OCI-LY7 (cell line): ENCODE results near the gene RHBDL1. TPM values are rescaled to one million over a fixed set of nuclear protein-coding genes. Genes with fewer than 3 reads are reported as not detected.
A peak's percentile ranks its signal among the peaks of the same experiment; 100 is the strongest.

Source experiments
- BruUV-seq: library from RNA; stranded (reverse); fragments of 400-500 nt; replicated peaks from 2 replicates; lab custom pipeline; 2021; lab: Mats Ljungman, UMichigan
- CTCF ChIA-PET: fragments of 300-600 bp; sonication (Branson Sonifier 250); formaldehyde crosslinking; loops from one replicate; lab custom pipeline; 2022; ENCODE audit warnings: antibody characterized with exemption; ENCODE audit not compliant: unreplicated experiment; lab: Charles Lee
- POLR2A ChIA-PET: fragments of 300-600 bp; sonication (Branson Sonifier 250); formaldehyde crosslinking; loops from one replicate; lab custom pipeline; 2022; ENCODE audit warnings: antibody characterized with exemption; lab: Charles Lee
- DNase-seq: peaks from one replicate; pipeline ENCODE4 v3.0.0-alpha.2; 2015; ENCODE audit warnings: low spot score
- H2AFZ ChIP-seq: fragments of 200-600 bp; sonication (generic), shearing (Covaris generic); 2 replicates; pipeline ENCODE4 v1.6.1; 2014; ENCODE audit warnings: mild to moderate bottlenecking, antibody characterized with exemption, low read length, moderate library complexity
- H3K27ac ChIP-seq: fragments of 200-600 bp; sonication (generic); 2 replicates; pipeline ENCODE4 v1.5.1; 2014; ENCODE audit warnings: mixed run types, low read depth, mild to moderate bottlenecking, moderate library complexity, low read length, inconsistent platforms; ENCODE audit not compliant: poor library complexity, severe bottlenecking
- H3K36me3 ChIP-seq: fragments of 200-600 bp; sonication (generic); 2 replicates; pipeline ENCODE4 v1.6.1; 2014; ENCODE audit warnings: mild to moderate bottlenecking, antibody characterized with exemption, low read length, moderate library complexity, mixed read lengths; ENCODE audit not compliant: insufficient read depth
- H3K4me1 ChIP-seq: fragments of 200-600 bp; sonication (generic); 2 replicates; pipeline ENCODE4 v1.5.1; 2014; ENCODE audit warnings: mild to moderate bottlenecking, low read length; ENCODE audit not compliant: insufficient read depth, poor library complexity, severe bottlenecking
- H3K4me2 ChIP-seq: fragments of 200-600 bp; sonication (generic); 2 replicates; pipeline ENCODE4 v1.6.1; 2014; ENCODE audit warnings: mild to moderate bottlenecking, low read length
- H3K4me3 ChIP-seq: fragments of 200-600 bp; sonication (generic); 2 replicates; pipeline ENCODE4 v1.5.1; 2014; ENCODE audit warnings: mild to moderate bottlenecking, low read depth, low read length; ENCODE audit not compliant: poor library complexity, severe bottlenecking
- H3K79me2 ChIP-seq: fragments of 200-600 bp; sonication (generic); 2 replicates; pipeline ENCODE4 v1.6.1; 2016; ENCODE audit warnings: low read depth, mild to moderate bottlenecking, low read length, moderate library complexity, mixed read lengths; ENCODE audit not compliant: insufficient read depth
- H3K9me2 ChIP-seq: fragments of 200-600 bp; sonication (generic); 2 replicates; pipeline ENCODE4 v1.6.1; 2016; ENCODE audit warnings: mild to moderate bottlenecking, low read length, mixed read lengths; ENCODE audit not compliant: insufficient read depth
- H3K9me3 ChIP-seq: fragments of 200-600 bp; sonication (generic); 2 replicates; pipeline ENCODE4 v1.6.1; 2014; ENCODE audit warnings: mild to moderate bottlenecking, mixed run types, low read length, mixed read lengths
- H4K20me1 ChIP-seq: fragments of 200-600 bp; sonication (generic); 2 replicates; pipeline ENCODE4 v1.6.1; 2014; ENCODE audit warnings: mild to moderate bottlenecking, antibody characterized with exemption, low read length, moderate library complexity, mixed read lengths; ENCODE audit not compliant: insufficient read depth
- CTCF ChIP-seq: fragments of 200-600 bp; sonication (generic); conservative IDR thresholded peaks from 2 replicates; pipeline ENCODE4 v1.5.1; 2014; ENCODE audit warnings: mild to moderate bottlenecking, antibody characterized with exemption, low read length, moderate library complexity, mixed read lengths
- EZH2phosphoT487 ChIP-seq: fragments of 200-600 bp; sonication (generic); IDR thresholded peaks from 2 replicates; pipeline ENCODE4 v1.6.1; 2018; ENCODE audit warnings: low read depth, borderline replicate concordance, mild to moderate bottlenecking, mixed run types, antibody characterized with exemption, low read length, moderate library complexity, mixed read lengths
- intact Hi-C: fragments of 100-400 bp; cut with micrococcal nuclease; formaldehyde crosslinking; loops from one replicate; pipeline ENCODE4 v1.10.0; 2022; ENCODE audit not compliant: unreplicated experiment
- total RNA-seq, 2 experiments: library from RNA; depleted of rRNA in 1 of 2; stranded (reverse); fragments of >200 nt in 1 of 2; shearing (Covaris generic) in 1 of 2; gene quantifications; 2 replicates each; pipeline ENCODE4 v1.2.3, GENCODE V29; 2014 to 2022

The RHBDL1 gene
- total RNA-seq, 2 experiments from 2014 or later, result 4.2 TPM

DNA sequence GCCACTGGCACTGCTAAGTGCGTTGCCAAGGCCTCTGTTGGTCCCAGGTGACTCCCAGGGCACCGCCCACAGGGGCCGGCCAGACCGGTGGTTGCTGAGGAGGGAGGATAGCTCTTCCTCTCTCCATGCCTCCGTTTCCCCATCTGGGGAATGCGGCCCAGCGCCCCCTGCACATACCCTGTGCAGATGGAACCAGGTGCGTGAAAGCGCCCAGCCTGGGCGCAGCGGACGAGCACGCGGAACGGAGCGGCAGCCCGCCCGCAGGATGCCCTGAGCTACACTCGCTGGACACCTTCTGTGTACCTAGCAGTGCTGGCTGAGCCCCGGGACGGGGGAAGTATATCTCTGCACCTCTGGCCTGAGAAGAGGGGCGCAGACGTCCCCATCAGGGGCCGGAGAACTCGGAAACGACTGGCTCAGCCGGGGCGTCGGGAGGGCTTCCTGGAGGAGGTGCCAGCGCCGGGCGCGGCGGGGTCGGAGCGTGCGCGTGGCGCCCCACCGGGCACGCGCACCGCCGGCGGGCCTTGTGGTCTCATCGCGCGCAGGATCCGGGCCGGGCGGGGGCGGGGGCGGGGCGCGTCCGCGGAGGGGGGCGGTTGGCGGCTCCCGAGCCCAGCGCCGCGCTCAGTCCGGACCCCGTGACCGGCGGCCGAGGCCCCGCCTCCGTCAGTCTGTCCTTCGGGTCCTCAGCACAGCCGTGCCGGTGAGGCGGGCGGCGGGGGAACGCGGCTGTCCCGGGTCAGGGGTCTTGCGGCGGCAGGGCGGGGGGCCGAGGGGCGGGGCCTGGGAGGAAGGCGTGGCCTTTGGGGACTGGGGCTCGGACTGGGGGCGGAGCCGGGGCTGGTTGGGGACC is 51.2 kb downstream of the RHBDL1 start, which contains the start of the genes CCDC78 and HAGHL:
CCDC78 (minus strand) TSS at position 6 of the 853 bp plus-strand sequence. CDS start 76 bp downstream, outside the sequence.
HAGHL (plus strand) TSS at position 669 of the 853 bp plus-strand sequence. CDS start 404 bp downstream, outside the sequence.
- intact Hi-C loops, result no loop called here
- ChIA-PET CTCF (no interaction called here), POLR2A (interaction anchor here (1.7 kb wide), 1 partner anchor 10 kb away, joined by 6 read pairs; no protein-coding TSS in a partner anchor)
- H3K27ac ChIP-seq, result peak within 1 kb of the TSS; percentile 71
- peak within 1 kb of the TSS; percentile 39; the same call in 1 of the 2 replicates for H2AFZ ChIP-seq
- TF ChIP-seq CTCF, result no peak
- no peak for TF ChIP-seq EZH2phosphoT487
- H3K4me1 ChIP-seq, result peaks cover 45% of the 10 kb centered on the region
- H3K9me2 ChIP-seq, result no peaks in the 10 kb centered on the region
- no peaks in the 10 kb centered on the region for H4K20me1 ChIP-seq
- BruUV-seq, result no TSS peak
- peak within 1 kb of the TSS; percentile 86 for H3K4me3 ChIP-seq
- peak; percentile 78 for DNase-seq
- peaks cover 33% of the 10 kb centered on the region; the same call in 1 of the 2 replicates for H3K36me3 ChIP-seq
- H3K79me2 ChIP-seq, result no peaks in the 10 kb centered on the region
- H3K4me2 ChIP-seq, result peak within 1 kb of the TSS; percentile 100
- no peaks in the 10 kb centered on the region for H3K9me3 ChIP-seq

GRCh38 chr16:727291-727977 is 52.0 kb downstream of the RHBDL1 start:
- Histone ChIP-seq H3K9me3 (no peaks in the 10 kb centered on the region), H3K27ac (peak overlapping the region; percentile 71), H3K9me2 (no peaks in the 10 kb centered on the region), H3K4me1 (peaks cover 38% of the 10 kb centered on the region), H3K4me3 (peak overlapping the region; percentile 86), H3K79me2 (no peaks in the 10 kb centered on the region), H3K36me3 (peaks cover 40% of the 10 kb centered on the region; the same call in 1 of the 2 replicates), H4K20me1 (no peaks in the 10 kb centered on the region), H3K4me2 (peak overlapping the region; percentile 100), H2AFZ (peak overlapping the region; percentile 39; the same call in 1 of the 2 replicates)
- TF ChIP-seq CTCF (no peak), EZH2phosphoT487 (no peak)
- BruUV-seq, result TSS peak; percentile 62
- POLR2A ChIA-PET, result interaction anchor here (0.9 to 1.2 kb wide), 2 partner anchors 10 to 13 kb away, joined by 5 to 8 read pairs; partner anchors contain the start of gene METRN
- intact Hi-C loops, result no loop called here
- CTCF ChIA-PET, result interaction anchor here (0.6 kb wide), 1 partner anchor 15 kb away, joined by 3 read pairs; no protein-coding TSS in a partner anchor
- DNase-seq, result no peak

Other genes with a start within 250 kb of the RHBDL1 start
- 23.1 and 32.9 TPM in 2 replicates for gene CAPN15, start 148.0 kb upstream of the RHBDL1 start, total RNA-seq (2014; rRNA removed; shearing (Covaris generic))
- 43.9 and 54.0 TPM in 2 replicates for gene CAPN15, start 148.0 kb upstream of the RHBDL1 start, total RNA-seq (2022)
- gene PRR35, start 115.3 kb upstream of the RHBDL1 start, total RNA-seq (2014; rRNA removed; shearing (Covaris generic)), result not detected in 2 replicates
- gene PRR35, start 115.3 kb upstream of the RHBDL1 start, total RNA-seq (2022), result not detected in 2 replicates
- gene NHLRC4, start 108.7 kb upstream of the RHBDL1 start, total RNA-seq (2014; rRNA removed; shearing (Covaris generic)), result 3.7 and 4.2 TPM in 2 replicates
- 2.5 and 2.6 TPM in 2 replicates for gene NHLRC4, start 108.7 kb upstream of the RHBDL1 start, total RNA-seq (2022)
- gene PIGQ, start 105.7 kb upstream of the RHBDL1 start, total RNA-seq (2014; rRNA removed; shearing (Covaris generic)), result 32.3 and 39.0 TPM in 2 replicates
- 51.4 and 54.2 TPM in 2 replicates for gene PIGQ, start 105.7 kb upstream of the RHBDL1 start, total RNA-seq (2022)
- gene RAB40C, start 85.6 kb upstream of the RHBDL1 start, total RNA-seq (2014; rRNA removed; shearing (Covaris generic)), result 18.2 and 20.9 TPM in 2 replicates
- 18.3 and 19.3 TPM in 2 replicates for gene RAB40C, start 85.6 kb upstream of the RHBDL1 start, total RNA-seq (2022)
- 0.46 and 0.47 TPM in 2 replicates for gene WFIKKN1, start 44.7 kb upstream of the RHBDL1 start, total RNA-seq (2014; rRNA removed; shearing (Covaris generic))
- gene WFIKKN1, start 44.7 kb upstream of the RHBDL1 start, total RNA-seq (2022), result 0.81 and 1.2 TPM in 2 replicates
- gene METTL26, start 39.4 kb upstream of the RHBDL1 start, total RNA-seq (2014; rRNA removed; shearing (Covaris generic)), result 135 and 152 TPM in 2 replicates
- gene METTL26, start 39.4 kb upstream of the RHBDL1 start, total RNA-seq (2022), result 83.9 and 99.0 TPM in 2 replicates
- gene MCRIP2, start 33.8 kb upstream of the RHBDL1 start, total RNA-seq (2014; rRNA removed; shearing (Covaris generic)), result 62.8 and 63.2 TPM in 2 replicates
- gene MCRIP2, start 33.8 kb upstream of the RHBDL1 start, total RNA-seq (2022), result 47.8 and 64.1 TPM in 2 replicates
- 77.6 and 110 TPM in 2 replicates for gene WDR90, start 26.3 kb upstream of the RHBDL1 start, total RNA-seq (2014; rRNA removed; shearing (Covaris generic))
- 143 and 153 TPM in 2 replicates for gene WDR90, start 26.3 kb upstream of the RHBDL1 start, total RNA-seq (2022)
- 129 and 136 TPM in 2 replicates for gene RHOT2, start 7.5 kb upstream of the RHBDL1 start, total RNA-seq (2014; rRNA removed; shearing (Covaris generic))
- gene RHOT2, start 7.5 kb upstream of the RHBDL1 start, total RNA-seq (2022), result 129 and 133 TPM in 2 replicates
- gene STUB1, start 4.7 kb downstream of the RHBDL1 start, total RNA-seq (2014; rRNA removed; shearing (Covaris generic)), result 85.5 and 111 TPM in 2 replicates
- 72.4 and 78.6 TPM in 2 replicates for gene STUB1, start 4.7 kb downstream of the RHBDL1 start, total RNA-seq (2022)
- gene JMJD8, start 8.7 kb downstream of the RHBDL1 start, total RNA-seq (2014; rRNA removed; shearing (Covaris generic)), result 70.6 and 82.3 TPM in 2 replicates
- gene JMJD8, start 8.7 kb downstream of the RHBDL1 start, total RNA-seq (2022), result 46.8 and 48.7 TPM in 2 replicates
- gene WDR24, start 14.7 kb downstream of the RHBDL1 start, total RNA-seq (2014; rRNA removed; shearing (Covaris generic)), result 10.3 and 11.6 TPM in 2 replicates
- 24.0 and 28.9 TPM in 2 replicates for gene WDR24, start 14.7 kb downstream of the RHBDL1 start, total RNA-seq (2022)
- gene FBXL16, start 30.1 kb downstream of the RHBDL1 start, total RNA-seq (2014; rRNA removed; shearing (Covaris generic)), result 0.16 and 0.28 TPM in 2 replicates
- 0.42 and 0.52 TPM in 2 replicates for gene FBXL16, start 30.1 kb downstream of the RHBDL1 start, total RNA-seq (2022)
- 9.5 and 15.9 TPM in 2 replicates for gene METRN, start 39.4 kb downstream of the RHBDL1 start, total RNA-seq (2014; rRNA removed; shearing (Covaris generic))
- 12.2 and 14.4 TPM in 2 replicates for gene METRN, start 39.4 kb downstream of the RHBDL1 start, total RNA-seq (2022)
- gene ANTKMT, start 45.5 kb downstream of the RHBDL1 start, total RNA-seq (2014; rRNA removed; shearing (Covaris generic)), result 44.8 and 51.3 TPM in 2 replicates
- gene ANTKMT, start 45.5 kb downstream of the RHBDL1 start, total RNA-seq (2022), result 45.5 and 46.5 TPM in 2 replicates
- 25.8 and 35.9 TPM in 2 replicates for gene CCDC78, start 50.8 kb downstream of the RHBDL1 start, total RNA-seq (2014; rRNA removed; shearing (Covaris generic))
- gene CCDC78, start 50.8 kb downstream of the RHBDL1 start, total RNA-seq (2022), result 52.6 and 57.9 TPM in 2 replicates
- 28.1 and 30.8 TPM in 2 replicates for gene HAGHL, start 51.4 kb downstream of the RHBDL1 start, total RNA-seq (2014; rRNA removed; shearing (Covaris generic))
- 56.3 and 57.9 TPM in 2 replicates for gene HAGHL, start 51.4 kb downstream of the RHBDL1 start, total RNA-seq (2022)
- gene CIAO3, start 65.3 kb downstream of the RHBDL1 start, total RNA-seq (2014; rRNA removed; shearing (Covaris generic)), result 142 and 169 TPM in 2 replicates
- 156 and 173 TPM in 2 replicates for gene CIAO3, start 65.3 kb downstream of the RHBDL1 start, total RNA-seq (2022)
- 0.13 TPM in 1 of 2 replicates, not detected in the other for gene MSLN, start 85.1 kb downstream of the RHBDL1 start, total RNA-seq (2014; rRNA removed; shearing (Covaris generic))
- 0.30 and 0.44 TPM in 2 replicates for gene MSLN, start 85.1 kb downstream of the RHBDL1 start, total RNA-seq (2022)
- gene RPUSD1, start 112.7 kb downstream of the RHBDL1 start, total RNA-seq (2014; rRNA removed; shearing (Covaris generic)), result 51.4 and 64.1 TPM in 2 replicates
- 42.1 and 48.6 TPM in 2 replicates for gene RPUSD1, start 112.7 kb downstream of the RHBDL1 start, total RNA-seq (2022)
- gene CHTF18, start 112.9 kb downstream of the RHBDL1 start, total RNA-seq (2014; rRNA removed; shearing (Covaris generic)), result 98.9 and 125 TPM in 2 replicates
- gene CHTF18, start 112.9 kb downstream of the RHBDL1 start, total RNA-seq (2022), result 145 and 146 TPM in 2 replicates
- gene GNG13, start 125.1 kb downstream of the RHBDL1 start, total RNA-seq (2014; rRNA removed; shearing (Covaris generic)), result not detected in 2 replicates
- gene GNG13, start 125.1 kb downstream of the RHBDL1 start, total RNA-seq (2022), result not detected in 2 replicates